Measurements from ENCODE around the gene FAM118B.

- TF ChIP-seq CTCF (IDR thresholded peaks at IDR 0.05; ENCODE audit: low read depth, low read length) (no peak), POLR2A (IDR thresholded peaks at IDR 0.05; ENCODE audit: extremely low read depth, insufficient read length) (no peak), MYC (IDR thresholded peaks at IDR 0.05; ENCODE audit: low read depth, low read length) (no peak)
Observed at GRCh38 chr11:126281245-126281644, 69.7 kb downstream of the FAM118B start.
